Skeletal muscle satellite cell (primary cell): ENCODE data around the gene CYP4V2.

Source experiments
- H3K27me3 ChIP-seq: 2 replicates; pipeline ENCODE4 v1.7.0; 2013; ENCODE audit warnings: low read length; ENCODE audit not compliant: control insufficient read depth, insufficient read depth
- H3K36me3 ChIP-seq: 2 replicates; pipeline ENCODE4 v1.7.0; 2013; ENCODE audit warnings: mild to moderate bottlenecking, control low read depth, low read length; ENCODE audit not compliant: insufficient read depth
- H3K4me1 ChIP-seq: 2 replicates; pipeline ENCODE4 v1.7.0; 2013; ENCODE audit warnings: low read length; ENCODE audit not compliant: control insufficient read depth, insufficient read depth
- H3K4me2 ChIP-seq: 2 replicates; pipeline ENCODE4 v1.7.0; 2013; ENCODE audit warnings: mild to moderate bottlenecking, low read length
- H3K4me3 ChIP-seq: 2 replicates; pipeline ENCODE4 v1.7.0; 2013; ENCODE audit warnings: low read length
- H3K9ac ChIP-seq: 2 replicates; pipeline ENCODE4 v1.7.0; 2013; ENCODE audit warnings: mild to moderate bottlenecking, low read depth, low read length, moderate library complexity
- H3K9me3 ChIP-seq: replicated peaks from 2 replicates; pipeline ENCODE4 v1.7.0; 2013; ENCODE audit warnings: mild to moderate bottlenecking, control low read depth, low read length

The CYP4V2 gene

DNA sequence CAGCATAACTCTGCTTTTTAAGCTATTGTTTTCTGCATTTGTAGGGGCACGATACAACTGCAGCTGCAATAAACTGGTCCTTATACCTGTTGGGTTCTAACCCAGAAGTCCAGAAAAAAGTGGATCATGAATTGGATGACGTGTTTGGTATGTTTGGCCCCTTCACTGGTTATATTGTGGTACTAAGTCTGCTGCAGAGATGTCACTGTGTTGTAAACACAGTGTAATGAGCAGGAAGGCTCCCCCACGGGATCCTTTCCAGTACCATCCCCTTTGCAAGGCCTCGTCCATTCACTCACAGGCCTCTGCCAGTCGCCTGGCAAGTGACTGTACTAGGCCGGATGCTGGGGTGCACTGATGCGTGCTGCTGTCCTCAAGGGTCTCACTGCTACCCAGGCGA is 13.8 kb downstream of the CYP4V2 start:
- no peak overlapping the region for H3K9ac ChIP-seq
- H3K4me2 ChIP-seq = no peak overlapping the region
- H3K9me3 ChIP-seq = no peaks in the 10 kb centered on the region
- H3K36me3 ChIP-seq = peaks cover 10% of the 10 kb centered on the region
- H3K4me3 ChIP-seq = no peak overlapping the region
- no peaks in the 10 kb centered on the region for H3K27me3 ChIP-seq
- H3K4me1 ChIP-seq = no peaks in the 10 kb centered on the region

- Histone ChIP-seq H3K9me3 (no peaks in the 10 kb centered on the region), H3K4me2 (no peak overlapping the region), H3K27me3 (no peaks in the 10 kb centered on the region), H3K4me1 (no peaks in the 10 kb centered on the region), H3K36me3 (no peaks in the 10 kb centered on the region), H3K4me3 (no peak overlapping the region), H3K9ac (no peak overlapping the region)
Measured at GRCh38 chr4:186216465-186217024, 25.2 kb downstream of the CYP4V2 start.

GRCh38 chr4:186217733-186218293 is 26.4 kb downstream of the CYP4V2 start:
- Histone ChIP-seq H3K4me2 (no peak overlapping the region), H3K4me3 (no peak overlapping the region), H3K36me3 (no peaks in the 10 kb centered on the region), H3K9ac (no peak overlapping the region), H3K4me1 (no peaks in the 10 kb centered on the region), H3K27me3 (no peaks in the 10 kb centered on the region), H3K9me3 (no peaks in the 10 kb centered on the region)

DNA sequence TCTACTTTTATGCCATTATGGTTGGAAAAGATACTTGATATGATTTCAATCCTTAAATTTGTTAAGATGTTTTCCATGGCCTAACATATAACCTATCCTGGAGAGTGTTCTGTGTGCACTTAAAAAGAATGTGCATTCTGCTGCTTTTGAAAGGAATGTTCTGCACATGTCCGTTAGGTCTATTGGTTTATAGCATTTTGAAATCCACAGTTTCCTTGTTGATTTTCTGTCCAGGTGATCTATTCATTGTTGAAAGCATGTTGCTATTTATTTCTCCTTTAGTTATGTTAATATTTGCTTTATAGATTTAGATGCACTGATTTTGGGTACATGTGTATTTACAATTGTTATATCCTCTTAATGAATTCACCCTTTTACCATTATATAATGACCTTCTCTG is 30.3 kb downstream of the CYP4V2 start:
- Histone ChIP-seq H3K4me1 (no peaks in the 10 kb centered on the region), H3K4me3 (no peak overlapping the region), H3K9me3 (no peaks in the 10 kb centered on the region), H3K4me2 (no peak overlapping the region), H3K27me3 (no peaks in the 10 kb centered on the region), H3K36me3 (no peaks in the 10 kb centered on the region), H3K9ac (no peak overlapping the region)

GRCh38 chr4:186225848-186226247 is 34.5 kb downstream of the CYP4V2 start:
- Histone ChIP-seq H3K9me3 (no peaks in the 10 kb centered on the region), H3K9ac (no peak overlapping the region), H3K36me3 (no peaks in the 10 kb centered on the region), H3K4me2 (no peak overlapping the region), H3K4me1 (no peaks in the 10 kb centered on the region), H3K4me3 (no peak overlapping the region), H3K27me3 (no peaks in the 10 kb centered on the region)

- Histone ChIP-seq H3K4me1 (no peaks in the 10 kb centered on the region), H3K9me3 (no peaks in the 10 kb centered on the region), H3K9ac (no peak overlapping the region), H3K27me3 (no peaks in the 10 kb centered on the region), H3K36me3 (no peaks in the 10 kb centered on the region), H3K4me2 (no peak overlapping the region), H3K4me3 (no peak overlapping the region)
Measured at GRCh38 chr4:186226521-186227189, 35.3 kb downstream of the CYP4V2 start.

DNA sequence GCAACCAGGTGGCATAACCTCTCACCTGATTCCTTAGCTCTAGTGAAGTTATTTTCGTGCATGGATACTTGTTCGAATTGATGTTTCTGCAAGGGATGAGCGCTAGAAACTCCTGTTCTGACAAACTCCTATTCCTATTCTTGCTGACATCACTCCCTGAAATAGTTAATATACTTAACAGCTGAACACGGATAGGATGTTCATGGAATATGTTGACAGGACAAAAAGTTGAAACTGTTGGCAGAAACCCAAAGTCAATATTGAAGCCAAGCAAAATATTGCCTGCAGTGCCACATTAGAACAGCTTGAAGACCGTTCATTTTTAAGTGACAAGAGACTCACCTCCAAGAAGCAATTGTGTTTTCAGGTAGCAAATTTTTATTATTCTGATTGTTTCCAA is 35.9 kb downstream of the CYP4V2 start, which contains the start of gene KLKB1:
Gene KLKB1, plus strand, starts transcription at position 287 of the 400 bp plus-strand sequence. CDS start 689 bp downstream, outside the sequence.
- no peak within 1 kb of the TSS for H3K4me2 ChIP-seq
- no peaks in the 10 kb centered on the region for H3K27me3 ChIP-seq

DNA sequence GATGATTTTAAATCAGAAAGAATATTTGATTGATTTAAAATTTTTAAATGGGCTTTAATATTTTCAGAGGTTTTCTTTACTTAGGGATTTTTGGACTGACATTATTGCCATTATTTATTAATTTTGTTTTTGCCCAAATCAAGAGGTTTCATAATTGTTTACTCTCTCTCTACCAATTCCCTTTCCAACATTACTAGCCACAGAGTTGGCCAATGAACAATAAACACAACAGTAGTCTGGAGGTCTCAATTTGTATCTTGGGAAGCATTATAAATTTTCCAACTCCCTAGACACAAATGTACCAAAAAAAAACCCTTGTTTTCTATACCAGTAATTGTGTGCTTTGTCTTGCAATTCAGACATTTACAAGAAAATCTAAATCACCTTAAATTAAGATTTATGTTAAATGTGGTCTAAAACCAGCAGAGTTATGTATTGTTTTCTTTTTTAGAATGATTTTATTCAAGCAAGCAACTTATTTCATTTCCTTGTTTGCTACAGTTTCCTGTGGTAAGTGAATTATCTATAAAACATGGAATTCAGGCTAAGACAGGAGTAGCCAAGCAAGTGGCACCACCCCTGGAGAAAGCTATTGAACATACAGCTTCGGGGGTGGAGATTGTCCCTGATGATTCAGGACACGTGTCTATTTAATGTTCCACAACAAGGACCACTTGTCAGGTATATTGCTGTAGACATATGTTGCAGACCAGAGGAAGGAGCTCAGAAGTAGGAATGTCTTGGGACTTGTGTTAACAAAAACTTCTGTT is 36.6 kb downstream of the CYP4V2 start:
- H3K4me1 ChIP-seq = no peaks in the 10 kb centered on the region
- no peaks in the 10 kb centered on the region for H3K36me3 ChIP-seq
- H3K9me3 ChIP-seq = no peaks in the 10 kb centered on the region
- no peak overlapping the region for H3K4me3 ChIP-seq
- no peak overlapping the region for H3K4me2 ChIP-seq
- no peaks in the 10 kb centered on the region for H3K27me3 ChIP-seq
- no peak overlapping the region for H3K9ac ChIP-seq

More for the DNA sequence above, 35.9 kb downstream of the CYP4V2 start, which contains the start of gene KLKB1:
- no peak within 1 kb of the TSS for H3K4me3 ChIP-seq
- H3K36me3 ChIP-seq = no peaks in the 10 kb centered on the region
- H3K4me1 ChIP-seq = no peaks in the 10 kb centered on the region
- H3K9ac ChIP-seq = no peak within 1 kb of the TSS
- H3K9me3 ChIP-seq = no peaks in the 10 kb centered on the region

GRCh38 chr4:186228514-186228894 is 37.1 kb downstream of the CYP4V2 start:
- no peaks in the 10 kb centered on the region for H3K9me3 ChIP-seq
- no peaks in the 10 kb centered on the region for H3K4me1 ChIP-seq
- no peak overlapping the region for H3K4me3 ChIP-seq
- no peak overlapping the region for H3K4me2 ChIP-seq
- no peaks in the 10 kb centered on the region for H3K27me3 ChIP-seq
- no peaks in the 10 kb centered on the region for H3K36me3 ChIP-seq
- H3K9ac ChIP-seq = no peak overlapping the region

DNA sequence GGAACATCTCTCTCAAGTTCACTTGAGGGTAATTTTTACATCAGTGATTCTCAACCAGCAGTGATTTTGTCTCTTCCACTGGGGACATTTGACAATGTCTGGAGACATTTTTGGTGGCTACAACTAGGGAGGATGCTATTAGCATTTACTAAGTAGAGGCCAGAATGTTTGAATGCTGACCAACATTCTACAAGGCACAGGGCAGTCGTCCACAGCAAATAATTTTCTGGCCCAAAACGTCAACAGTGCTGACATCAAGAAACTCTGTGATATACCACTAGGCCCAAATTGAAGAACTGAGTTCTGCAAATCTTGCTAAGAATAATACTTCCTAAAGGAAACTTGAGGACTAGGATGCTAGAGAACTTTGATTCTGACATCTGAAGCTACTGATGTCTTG is 43.0 kb downstream of the CYP4V2 start:
- Histone ChIP-seq H3K27me3 (no peaks in the 10 kb centered on the region), H3K9me3 (no peaks in the 10 kb centered on the region), H3K4me1 (no peaks in the 10 kb centered on the region), H3K36me3 (no peaks in the 10 kb centered on the region), H3K9ac (no peak overlapping the region), H3K4me2 (no peak overlapping the region), H3K4me3 (no peak overlapping the region)

- Histone ChIP-seq H3K4me3 (no peak overlapping the region), H3K27me3 (no peaks in the 10 kb centered on the region), H3K36me3 (no peaks in the 10 kb centered on the region), H3K9me3 (no peaks in the 10 kb centered on the region), H3K4me2 (no peak overlapping the region), H3K4me1 (no peaks in the 10 kb centered on the region), H3K9ac (no peak overlapping the region)
Measured at GRCh38 chr4:186236126-186236525, 44.8 kb downstream of the CYP4V2 start.
